GM23248 (cell line): ENCODE data around the gene TNRC6C. TPM values are rescaled to one million over a fixed set of nuclear protein-coding genes. Genes with fewer than 3 reads are reported as not detected.
"Not testable (repeated sequence)": the region's sequence is repeated elsewhere in the genome, so short reads cannot be mapped to it uniquely, and the experiment has no call there.

Experiments
- DNase-seq: peaks from one replicate; pipeline ENCODE4 v3.0.0-alpha.2; 2015
- H2AFZ ChIP-seq: fragments of 200-600 bp; sonication (generic); 2 replicates; pipeline ENCODE4 v1.6.1; 2016; ENCODE audit warnings: antibody characterized with exemption
- H3F3A ChIP-seq: fragments of 200-600 bp; sonication (generic); 2 replicates; pipeline ENCODE4 v1.6.1; 2016; ENCODE audit warnings: mild to moderate bottlenecking, antibody characterized with exemption, mixed run types; ENCODE audit not compliant: insufficient read depth
- H3K27ac ChIP-seq: fragments of 200-600 bp; sonication (generic); 2 replicates; pipeline ENCODE4 v1.5.1; 2016; ENCODE audit warnings: mild to moderate bottlenecking
- H3K27me3 ChIP-seq: fragments of 200-600 bp; sonication (generic); replicated peaks from 2 replicates; pipeline ENCODE4 v1.6.1; 2016; ENCODE audit warnings: mild to moderate bottlenecking; ENCODE audit not compliant: insufficient read depth
- H3K36me3 ChIP-seq: fragments of 200-600 bp; sonication (generic); 2 replicates; pipeline ENCODE4 v1.6.1; 2016; ENCODE audit warnings: low read depth, mild to moderate bottlenecking
- H3K4me1 ChIP-seq: fragments of 200-600 bp; sonication (generic); 2 replicates; pipeline ENCODE4 v1.6.1; 2016; ENCODE audit warnings: mild to moderate bottlenecking; ENCODE audit not compliant: insufficient read depth
- H3K4me2 ChIP-seq: fragments of 200-600 bp; sonication (generic); one replicate; pipeline ENCODE4 v1.6.1; 2016; ENCODE audit warnings: mild to moderate bottlenecking; ENCODE audit not compliant: unreplicated experiment
- H3K4me3 ChIP-seq: fragments of 200-600 bp; sonication (generic); 2 replicates; pipeline ENCODE4 v1.5.1; 2016; ENCODE audit warnings: mild to moderate bottlenecking
- H3K79me2 ChIP-seq: fragments of 200-600 bp; sonication (generic); 2 replicates; pipeline ENCODE4 v1.6.1; 2016; ENCODE audit warnings: mild to moderate bottlenecking; ENCODE audit not compliant: insufficient read depth
- H3K9ac ChIP-seq: fragments of 200-600 bp; sonication (generic); 2 replicates; pipeline ENCODE4 v1.6.1; 2016; ENCODE audit warnings: mild to moderate bottlenecking
- H3K9me2 ChIP-seq: fragments of 200-600 bp; sonication (generic); 2 replicates; pipeline ENCODE4 v1.6.1; 2016; ENCODE audit warnings: mixed run types, mild to moderate bottlenecking, moderate library complexity; ENCODE audit not compliant: insufficient read depth
- H3K9me3 ChIP-seq: fragments of 200-600 bp; sonication (generic); one replicate; pipeline ENCODE4 v1.6.1; 2017; ENCODE audit warnings: low read depth
- H4K20me1 ChIP-seq: fragments of 200-600 bp; sonication (generic); 2 replicates; pipeline ENCODE4 v1.6.0; 2016; ENCODE audit not compliant: insufficient read depth
- EZH2 ChIP-seq: fragments of 200-600 bp; sonication (generic); IDR thresholded peaks from 2 replicates; pipeline ENCODE4 v1.6.1; 2018; ENCODE audit warnings: antibody characterized with exemption, mild to moderate bottlenecking; ENCODE audit not compliant: insufficient read depth, poor library complexity, severe bottlenecking
- EZH2phosphoT487 ChIP-seq: fragments of 200-600 bp; sonication (generic); IDR thresholded peaks from 2 replicates; pipeline ENCODE4 v1.6.1; 2018; ENCODE audit warnings: antibody characterized with exemption, moderate library complexity, mild to moderate bottlenecking, low read depth; ENCODE audit not compliant: insufficient read depth
- WGBS, 2 experiments: methylation state at CpG; one replicate each; pipeline ENCODE4 v1.1.6; 2015 to 2017; ENCODE audit warnings: low lambda C conversion rate in 2 of 2, low coverage in 1 of 2; ENCODE audit errors: missing lambda C conversion rate in 2 of 2; 5-methylcytosine and 5-hydroxymethylcytosine counted together
- in situ Hi-C: fragments of 300-500 bp; cut with MboI; formaldehyde crosslinking; loops from 2 replicates; pipeline ENCODE4 v1.15.0; 2020
- polyA plus RNA-seq: library from polyadenylated mRNA; unstranded; fragments of >200 nt; fragmentation: Nextera tagmentation; extraction: Ambion mirVana; gene quantifications from 2 replicates; pipeline ENCODE4 v1.2.1, GENCODE V29; 2016
- total RNA-seq: library from RNA; depleted of rRNA; stranded (reverse); fragments of >200 nt; shearing (Covaris generic); gene quantifications from 2 replicates; pipeline ENCODE4 v1.2.3, GENCODE V29; 2014

Gene TNRC6C
- total and polyA plus RNA-seq, 2 experiments from 2014 or later, result 2.3 TPM

- no peaks in the 10 kb centered on the region for H3F3A ChIP-seq
- no peaks in the 10 kb centered on the region for H3K9me3 ChIP-seq
- H2AFZ ChIP-seq, result no peak overlapping the region
- no peak overlapping the region for H3K4me3 ChIP-seq
- DNase-seq, result no peak
- H3K4me1 ChIP-seq, result no peaks in the 10 kb centered on the region
- no peaks in the 10 kb centered on the region for H3K79me2 ChIP-seq
- 0 out of 2 replicates have a peak, but pooled peaks cover 6% of the 10 kb centered on the region for H3K27me3 ChIP-seq
- H3K36me3 ChIP-seq, result no peaks in the 10 kb centered on the region
- H3K9me2 ChIP-seq, result no peaks in the 10 kb centered on the region
- H3K27ac ChIP-seq, result no peak overlapping the region
- in situ Hi-C loops, result no loop called here
- no peaks in the 10 kb centered on the region for H4K20me1 ChIP-seq
- 64 to 83% methylated on average over 14 to 17 of the region's 17 CpGs for WGBS, 2 experiments
- TF ChIP-seq EZH2 (no peak), EZH2phosphoT487 (no peak)
- H3K9ac ChIP-seq, result no peak overlapping the region
- no peak overlapping the region for H3K4me2 ChIP-seq
These were observed 179.9 kb downstream of the TNRC6C start for GRCh38 chr17:78138204-78139060.

GRCh38 chr17:78139861-78140168 is 181.3 kb downstream of the TNRC6C start:
- H2AFZ ChIP-seq, DNase-seq, H3K27ac ChIP-seq, H3K79me2 ChIP-seq, H3K4me3 ChIP-seq, H3K9me2 ChIP-seq, H3K4me2 ChIP-seq, H3F3A ChIP-seq, H3K4me1 ChIP-seq, H3K36me3 ChIP-seq, H3K9me3 ChIP-seq, H4K20me1 ChIP-seq, H3K27me3 ChIP-seq, H3K9ac ChIP-seq, in situ Hi-C loops: not testable (repeated sequence)
- WGBS, 2 experiments, result 84 to 85% methylated on average over 12 of the region's 12 CpGs

GRCh38 chr17:78140169-78141051 is 181.9 kb downstream of the TNRC6C start:
- TF ChIP-seq EZH2 (no peak), EZH2phosphoT487 (no peak)
- no peaks in the 10 kb centered on the region for H4K20me1 ChIP-seq
- no peaks in the 10 kb centered on the region for H3K79me2 ChIP-seq
- H2AFZ ChIP-seq, result no peak overlapping the region
- H3K4me1 ChIP-seq, result no peaks in the 10 kb centered on the region
- no peaks in the 10 kb centered on the region for H3F3A ChIP-seq
- H3K9ac ChIP-seq, result no peak overlapping the region
- no peak overlapping the region for H3K4me2 ChIP-seq
- no peak overlapping the region for H3K27ac ChIP-seq
- 34 to 36% methylated on average over 33 to 58 of the region's 58 CpGs for WGBS, 2 experiments
- H3K4me3 ChIP-seq, result no peak overlapping the region
- H3K27me3 ChIP-seq, result no peaks in the 10 kb centered on the region
- H3K36me3 ChIP-seq, result no peaks in the 10 kb centered on the region
- in situ Hi-C loops, result no loop called here
- no peaks in the 10 kb centered on the region for H3K9me2 ChIP-seq
- peak; percentile 77 for DNase-seq
- H3K9me3 ChIP-seq, result no peaks in the 10 kb centered on the region

GRCh38 chr17:78141437-78142118 is 183.1 kb downstream of the TNRC6C start:
- Histone ChIP-seq H2AFZ (no peak overlapping the region), H3K36me3 (no peaks in the 10 kb centered on the region), H3K9me2 (no peaks in the 10 kb centered on the region), H3K9me3 (no peaks in the 10 kb centered on the region), H4K20me1 (no peaks in the 10 kb centered on the region), H3K79me2 (no peaks in the 10 kb centered on the region), H3K27ac (no peak overlapping the region), H3K4me2 (no peak overlapping the region), H3K27me3 (no peaks in the 10 kb centered on the region), H3K4me3 (no peak overlapping the region), H3F3A (no peaks in the 10 kb centered on the region), H3K9ac (no peak overlapping the region), H3K4me1 (no peaks in the 10 kb centered on the region)
- 79 to 82% methylated on average over 20 of the region's 20 CpGs for WGBS, 2 experiments
- no peak for DNase-seq
- TF ChIP-seq EZH2 (no peak), EZH2phosphoT487 (no peak)
- in situ Hi-C loops, result no loop called here
